GM12874 (cell line): ENCODE measurements around the gene SPATA32.

ENCODE experiments used
- TF ChIP-seq, protein P1 (sequence below): IDR thresholded peaks from 2 replicates; pipeline ENCODE4 v1.5.1; 2011; ENCODE audit warnings: low read depth, mild to moderate bottlenecking, control low read depth, low read length, moderate library complexity; ENCODE audit not compliant: insufficient read depth

SPATA32 gene, protein sequence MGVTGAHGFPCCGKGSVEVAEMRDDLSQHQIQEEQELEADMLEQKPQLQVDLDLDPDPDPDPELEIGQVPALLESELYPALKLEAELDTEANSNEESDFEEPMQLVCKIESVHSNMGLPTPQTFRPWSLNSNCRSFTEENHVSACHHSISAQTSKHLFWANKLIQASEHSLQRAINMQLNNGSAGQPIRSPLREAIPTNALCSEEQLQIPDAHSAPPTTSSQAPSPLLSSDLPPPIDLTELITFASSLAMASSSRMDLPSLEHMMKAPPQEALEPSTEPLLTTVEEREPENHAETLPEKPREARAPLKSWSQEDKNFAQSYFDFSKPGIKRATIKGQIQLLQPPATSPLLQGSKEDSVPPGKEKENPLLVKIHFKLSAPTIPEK

DNA sequence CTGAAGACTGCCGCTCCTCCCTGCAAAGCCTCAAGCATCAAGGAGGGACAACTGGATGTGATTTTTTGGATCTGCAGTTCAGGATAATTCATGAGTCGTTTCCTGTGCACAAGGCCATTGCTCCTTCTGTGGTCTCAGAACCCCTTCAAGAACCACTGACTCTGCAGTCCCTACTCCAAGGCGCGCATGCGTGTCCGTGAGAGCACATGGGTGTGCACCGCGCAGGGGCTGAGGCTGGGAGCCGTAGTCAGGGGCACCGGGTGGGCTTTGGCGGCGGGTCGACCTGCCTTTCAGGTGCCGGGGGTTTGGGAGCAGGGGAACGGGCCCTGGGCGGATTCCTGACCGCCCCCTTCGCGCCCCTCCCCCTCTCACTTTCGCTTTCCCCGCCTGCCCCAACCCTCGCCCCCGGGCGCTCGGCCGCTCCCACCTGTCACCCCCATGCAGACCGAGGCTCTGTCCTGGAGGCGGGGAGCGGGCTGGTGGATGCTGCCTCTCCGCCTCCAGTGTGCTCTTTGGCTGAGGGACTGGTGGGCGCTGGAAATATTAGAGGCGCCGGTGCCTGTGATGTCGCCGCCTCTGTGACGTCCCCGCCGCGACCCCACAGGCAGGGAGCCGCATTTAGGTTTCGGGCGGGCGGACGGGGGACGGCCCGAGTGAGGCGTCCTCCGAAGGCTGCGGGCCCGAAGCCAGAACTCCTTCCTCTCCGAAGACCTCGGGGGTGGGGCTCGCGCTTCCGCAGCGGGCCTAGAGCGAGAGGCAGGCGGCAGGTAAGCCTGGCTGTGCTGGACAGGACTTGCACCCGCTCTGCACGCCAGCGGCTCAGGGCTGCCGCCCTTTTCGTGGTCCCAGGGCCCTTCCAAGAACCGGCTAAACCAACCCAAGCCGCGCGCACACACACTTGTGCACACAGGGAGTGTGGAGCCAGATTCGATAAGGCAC is at the start of gene SPATA32:
Gene SPATA32, minus strand, starts transcription at position 518 of the 939 bp plus-strand sequence. Its CDS starts 78 bp downstream, at position 440.
- TF ChIP-seq, protein P1, sequence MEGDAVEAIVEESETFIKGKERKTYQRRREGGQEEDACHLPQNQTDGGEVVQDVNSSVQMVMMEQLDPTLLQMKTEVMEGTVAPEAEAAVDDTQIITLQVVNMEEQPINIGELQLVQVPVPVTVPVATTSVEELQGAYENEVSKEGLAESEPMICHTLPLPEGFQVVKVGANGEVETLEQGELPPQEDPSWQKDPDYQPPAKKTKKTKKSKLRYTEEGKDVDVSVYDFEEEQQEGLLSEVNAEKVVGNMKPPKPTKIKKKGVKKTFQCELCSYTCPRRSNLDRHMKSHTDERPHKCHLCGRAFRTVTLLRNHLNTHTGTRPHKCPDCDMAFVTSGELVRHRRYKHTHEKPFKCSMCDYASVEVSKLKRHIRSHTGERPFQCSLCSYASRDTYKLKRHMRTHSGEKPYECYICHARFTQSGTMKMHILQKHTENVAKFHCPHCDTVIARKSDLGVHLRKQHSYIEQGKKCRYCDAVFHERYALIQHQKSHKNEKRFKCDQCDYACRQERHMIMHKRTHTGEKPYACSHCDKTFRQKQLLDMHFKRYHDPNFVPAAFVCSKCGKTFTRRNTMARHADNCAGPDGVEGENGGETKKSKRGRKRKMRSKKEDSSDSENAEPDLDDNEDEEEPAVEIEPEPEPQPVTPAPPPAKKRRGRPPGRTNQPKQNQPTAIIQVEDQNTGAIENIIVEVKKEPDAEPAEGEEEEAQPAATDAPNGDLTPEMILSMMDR = no peak

- TF ChIP-seq, protein P1 = no peak
Observed at GRCh38 chr17:45311401-45311759, 49.5 kb upstream of the SPATA32 start.

GRCh38 chr17:45310380-45311324 is 48.8 kb upstream of the SPATA32 start:
- TF ChIP-seq, protein P1 = no peak

- TF ChIP-seq, protein P1 = no peak
Observed at GRCh38 chr17:45309400-45309799, 47.5 kb upstream of the SPATA32 start.

DNA sequence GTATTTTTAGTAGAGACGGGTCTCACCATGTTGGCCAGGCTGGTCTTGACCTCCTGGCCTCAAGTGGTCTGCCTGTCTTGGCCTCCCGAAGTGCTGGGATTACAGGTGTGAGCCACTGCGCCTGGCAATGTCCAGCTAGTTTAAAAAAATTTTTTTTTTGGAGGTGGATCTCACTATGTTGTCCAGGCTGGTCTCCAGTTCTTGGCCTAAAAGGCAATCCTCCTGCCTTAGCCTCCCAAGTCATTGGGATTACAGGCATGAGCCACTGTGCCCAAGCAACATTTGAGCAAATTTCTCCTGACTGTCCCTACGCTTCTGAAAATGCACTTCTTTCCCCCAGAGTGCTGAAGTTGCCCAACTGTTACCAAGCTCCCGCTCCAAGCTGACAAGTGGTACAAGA is 46.9 kb upstream of the SPATA32 start:
- TF ChIP-seq, protein P1 = no peak

GRCh38 chr17:45308016-45308365 is 46.1 kb upstream of the SPATA32 start:
- TF ChIP-seq, protein P1 = no peak
